Measurements from ENCODE around the gene TOX2.

TOX2 gene

GRCh38 chr20:44112456-44112855 lies 197.8 kb downstream of the TOX2 start:
- DNase-seq (ENCODE audit: low read depth): no peak
- no peak overlapping the region for H3K4me3 ChIP-seq (ENCODE audit: low read depth, low read length)
- TF ChIP-seq MAX (IDR thresholded peaks at IDR 0.05; ENCODE audit: low read depth, low read length) (no peak), MYC (IDR thresholded peaks at IDR 0.05; ENCODE audit: low read depth, low read length) (no peak), CTCF (IDR thresholded peaks at IDR 0.05; ENCODE audit: low read depth, low read length) (no peak), POLR2A (IDR thresholded peaks at IDR 0.05; ENCODE audit: extremely low read depth, insufficient read length) (no peak)

- H3K4me3 ChIP-seq (ENCODE audit: low read depth, low read length): no peak overlapping the region
- TF ChIP-seq POLR2A (IDR thresholded peaks at IDR 0.05; ENCODE audit: extremely low read depth, insufficient read length): no peak
- TF ChIP-seq MAX (IDR thresholded peaks at IDR 0.05; ENCODE audit: low read depth, low read length): no peak
- no peak for TF ChIP-seq CTCF (IDR thresholded peaks at IDR 0.05; ENCODE audit: low read depth, low read length)
- TF ChIP-seq MYC (IDR thresholded peaks at IDR 0.05; ENCODE audit: low read depth, low read length): no peak
- no peak for DNase-seq (ENCODE audit: low read depth)
Observed at GRCh38 chr20:44112889-44113617, 198.4 kb downstream of the TOX2 start.

GRCh38 chr20:44113618-44114376 lies 199.1 kb downstream of the TOX2 start:
- TF ChIP-seq MAX (IDR thresholded peaks at IDR 0.05; ENCODE audit: low read depth, low read length) (no peak), POLR2A (IDR thresholded peaks at IDR 0.05; ENCODE audit: extremely low read depth, insufficient read length) (no peak), CTCF (IDR thresholded peaks at IDR 0.05; ENCODE audit: low read depth, low read length) (no peak), MYC (IDR thresholded peaks at IDR 0.05; ENCODE audit: low read depth, low read length) (no peak)
- no peak overlapping the region for H3K4me3 ChIP-seq (ENCODE audit: low read depth, low read length)
- no peak for DNase-seq (ENCODE audit: low read depth)

GRCh38 chr20:44115181-44115580 lies 200.5 kb downstream of the TOX2 start:
- no peak overlapping the region for H3K4me3 ChIP-seq (ENCODE audit: low read depth, low read length)
- no peak for DNase-seq (ENCODE audit: low read depth)
- TF ChIP-seq MYC (IDR thresholded peaks at IDR 0.05; ENCODE audit: low read depth, low read length) (no peak), POLR2A (IDR thresholded peaks at IDR 0.05; ENCODE audit: extremely low read depth, insufficient read length) (no peak), CTCF (IDR thresholded peaks at IDR 0.05; ENCODE audit: low read depth, low read length) (no peak), MAX (IDR thresholded peaks at IDR 0.05; ENCODE audit: low read depth, low read length) (no peak)

GRCh38 chr20:44115762-44116644 lies 201.4 kb downstream of the TOX2 start:
- H3K4me3 ChIP-seq (ENCODE audit: low read depth, low read length): no peak overlapping the region
- TF ChIP-seq POLR2A (IDR thresholded peaks at IDR 0.05; ENCODE audit: extremely low read depth, insufficient read length): no peak
- no peak for TF ChIP-seq MYC (IDR thresholded peaks at IDR 0.05; ENCODE audit: low read depth, low read length)
- TF ChIP-seq MAX (IDR thresholded peaks at IDR 0.05; ENCODE audit: low read depth, low read length): no peak
- TF ChIP-seq CTCF (IDR thresholded peaks at IDR 0.05; ENCODE audit: low read depth, low read length): no peak
- DNase-seq (ENCODE audit: low read depth): no peak
